Coronary artery (tissue), 2 donors: ENCODE data around the gene WASL.
A peak's percentile ranks its signal among the peaks of the same experiment; 100 is the strongest.

ENCODE experiments used
- DNase-seq: peaks from one replicate; pipeline ENCODE4 v3.0.0-alpha.2; 2017; ENCODE audit warnings: low spot score
- H3K27ac ChIP-seq, 2 donors: fragments of 200-600 bp; sonication (generic); one replicate each; pipeline ENCODE4 v1.5.1; 2016 to 2019
- H3K4me3 ChIP-seq: fragments of 200-600 bp; sonication (generic); 2 replicates; pipeline ENCODE4 v1.5.1; 2016; ENCODE audit warnings: mild to moderate bottlenecking, moderate library complexity
- CTCF ChIP-seq: fragments of 200-600 bp; sonication (generic); IDR thresholded peaks from one replicate; pipeline ENCODE4 v1.5.1; 2019; ENCODE audit warnings: antibody characterized with exemption

Gene WASL

GRCh38 chr7:123645516-123645915 is 103.3 kb downstream of the WASL start:
- no peak for TF ChIP-seq CTCF
- Histone ChIP-seq H3K4me3 (no peak overlapping the region), H3K27ac (no peak overlapping the region)
- DNase-seq, result no peak

GRCh38 chr7:123643495-123644441 is 105.0 kb downstream of the WASL start:
- no peak for DNase-seq
- TF ChIP-seq CTCF, result no peak
- H3K4me3 ChIP-seq, result peak overlapping the region; percentile 51
- no peak overlapping the region for H3K27ac ChIP-seq

GRCh38 chr7:123641901-123642300 is 106.9 kb downstream of the WASL start:
- no peak for DNase-seq
- TF ChIP-seq CTCF, result no peak
- Histone ChIP-seq H3K4me3 (no peak overlapping the region), H3K27ac (no peak overlapping the region)

GRCh38 chr7:123640583-123640982 is 108.2 kb downstream of the WASL start:
- DNase-seq, result no peak
- no peak for TF ChIP-seq CTCF
- no peak overlapping the region for H3K4me3 ChIP-seq
- H3K27ac ChIP-seq, result no peak overlapping the region

- no peak for DNase-seq
- Histone ChIP-seq H3K4me3 (no peak overlapping the region), H3K27ac (no peak overlapping the region)
- TF ChIP-seq CTCF, result no peak
These were observed 109.2 kb downstream of the WASL start for GRCh38 chr7:123639631-123640030.

- no peak for TF ChIP-seq CTCF
- DNase-seq, result no peak
- H3K4me3 ChIP-seq, result no peak overlapping the region
- H3K27ac ChIP-seq, result no peak overlapping the region
These were observed 110.9 kb downstream of the WASL start for GRCh38 chr7:123637878-123638277.

- Histone ChIP-seq H3K27ac (no peak overlapping the region), H3K4me3 (no peak overlapping the region)
- DNase-seq, result no peak
- no peak for TF ChIP-seq CTCF
These were observed 111.6 kb downstream of the WASL start for GRCh38 chr7:123637203-123637602.
